HepG2 (cell line): ENCODE results near the gene NOXA1. TPM values are rescaled to one million over a fixed set of nuclear protein-coding genes. Genes with fewer than 3 reads are reported as not detected.

Source experiments
- HNRNPK ChIP-seq: fragments of 200-400 bp; formaldehyde crosslinking; IDR thresholded peaks from 2 replicates; pipeline ENCODE4 v1.6.1; 2018; ENCODE audit warnings: low read length, low read depth, moderate library complexity, mild to moderate bottlenecking; ENCODE audit not compliant: poor library complexity, severe bottlenecking
- HOXA3 ChIP-seq: sonication (generic); formaldehyde crosslinking; IDR thresholded peaks from 2 replicates; pipeline ENCODE4 v1.5.0; 2020; ENCODE audit warnings: missing genetic modification reagents
- NR2C2 ChIP-seq: sonication (generic); formaldehyde crosslinking; IDR thresholded peaks from 2 replicates; pipeline ENCODE4 v1.4.0; 2020; ENCODE audit warnings: missing genetic modification reagents, mild to moderate bottlenecking, moderate library complexity, borderline replicate concordance
- RBM39 ChIP-seq: fragments of 200-400 bp; formaldehyde crosslinking; IDR thresholded peaks from one replicate; pipeline ENCODE4 v1.6.1; 2018; ENCODE audit warnings: antibody characterized with exemption, mild to moderate bottlenecking, low read depth, low read length; ENCODE audit not compliant: poor library complexity, severe bottlenecking
- SAP130 ChIP-seq: IDR thresholded peaks from 2 replicates; pipeline ENCODE4 v1.6.1; 2016; ENCODE audit warnings: low read depth
- TBX2 ChIP-seq: sonication (generic); formaldehyde crosslinking; IDR thresholded peaks from 2 replicates; pipeline ENCODE4 v1.5.0; 2020; ENCODE audit warnings: missing genetic modification reagents, mild to moderate bottlenecking, borderline replicate concordance
- ZIK1 ChIP-seq: sonication (generic); formaldehyde crosslinking; IDR thresholded peaks from 2 replicates; pipeline ENCODE4 v1.5.0; 2020; ENCODE audit warnings: mild to moderate bottlenecking, low read depth, missing genetic modification reagents, borderline replicate concordance
- ZNF34 ChIP-seq: sonication (generic); formaldehyde crosslinking; IDR thresholded peaks from 2 replicates; pipeline ENCODE4 v1.4.0; 2020; ENCODE audit warnings: mild to moderate bottlenecking, missing genetic modification reagents, borderline replicate concordance
- ZNF383 ChIP-seq: sonication (generic); formaldehyde crosslinking; IDR thresholded peaks from 2 replicates; pipeline ENCODE4 v1.4.0; 2020; ENCODE audit warnings: missing genetic modification reagents, mild to moderate bottlenecking, borderline replicate concordance
- ZSCAN29 ChIP-seq: sonication (generic); formaldehyde crosslinking; conservative IDR thresholded peaks from 2 replicates; pipeline ENCODE4 v1.4.0; 2020; ENCODE audit warnings: mild to moderate bottlenecking, missing genetic modification reagents
- polyA plus RNA-seq, 8 experiments: library from polyadenylated mRNA; depleted of rRNA in 3 of 8; stranded (reverse) in 7 of 8; unstranded in 1 of 8; fragments of >200 nt; fragmentation: Illumina TruSeq in 4 of 8; extraction: Trizol in 4 of 8; gene quantifications; 2 replicates each; pipeline versions ENCODE4 v1.2.1 to v1.2.3, GENCODE V29; 2011 to 2016; ENCODE audit warnings: low read depth in 4 of 8, missing spikeins in 1 of 8, mixed read lengths in 1 of 8; ENCODE audit not compliant: insufficient read depth in 1 of 8
- total RNA-seq, 5 experiments: library from RNA; depleted of rRNA; stranded (reverse); fragments of >200 nt; fragmentation: Illumina TruSeq; extraction: Trizol; gene quantifications; 2 replicates each; pipeline ENCODE4 v1.2.3, GENCODE V29; 2016; ENCODE audit warnings: low read depth in 1 of 5
- TF ChIP-seq, protein P1 (sequence below), 2 experiments: sonication (generic) in 1 of 2; formaldehyde crosslinking in 1 of 2; IDR thresholded peaks; 2 replicates each; pipeline versions ENCODE4 v1.4.0 to v1.6.1; 2016 to 2020; ENCODE audit warnings: borderline replicate concordance in 1 of 2, low read depth in 1 of 2, mild to moderate bottlenecking in 1 of 2, missing genetic modification reagents in 1 of 2
- TF ChIP-seq, protein P2 (sequence below): sonication (generic); formaldehyde crosslinking; IDR thresholded peaks from 2 replicates; pipeline ENCODE4 v1.5.1; 2020; ENCODE audit warnings: missing genetic modification reagents, mild to moderate bottlenecking, borderline replicate concordance
- TF ChIP-seq, protein P3 (sequence below): sonication (generic); formaldehyde crosslinking; IDR thresholded peaks from 2 replicates; pipeline ENCODE4 v1.4.0; 2020; ENCODE audit warnings: missing genetic modification reagents
- TF ChIP-seq, protein P4 (sequence below): sonication (generic); formaldehyde crosslinking; IDR thresholded peaks from 2 replicates; pipeline ENCODE4 v1.4.0; 2020; ENCODE audit warnings: missing genetic modification reagents
- TF ChIP-seq, protein P5 (sequence below): sonication (generic); formaldehyde crosslinking; IDR thresholded peaks from 2 replicates; pipeline ENCODE4 v1.8.0; 2022; ENCODE audit warnings: missing genetic modification reagents, mild to moderate bottlenecking, inconsistent platforms, borderline replicate concordance

Gene NOXA1
- total and polyA plus RNA-seq, 2 of the 13 experiments (the other 11 are each of a cell fraction or from before 2014, with no cell fraction given) = 0.78 to 1.2 TPM

DNA sequence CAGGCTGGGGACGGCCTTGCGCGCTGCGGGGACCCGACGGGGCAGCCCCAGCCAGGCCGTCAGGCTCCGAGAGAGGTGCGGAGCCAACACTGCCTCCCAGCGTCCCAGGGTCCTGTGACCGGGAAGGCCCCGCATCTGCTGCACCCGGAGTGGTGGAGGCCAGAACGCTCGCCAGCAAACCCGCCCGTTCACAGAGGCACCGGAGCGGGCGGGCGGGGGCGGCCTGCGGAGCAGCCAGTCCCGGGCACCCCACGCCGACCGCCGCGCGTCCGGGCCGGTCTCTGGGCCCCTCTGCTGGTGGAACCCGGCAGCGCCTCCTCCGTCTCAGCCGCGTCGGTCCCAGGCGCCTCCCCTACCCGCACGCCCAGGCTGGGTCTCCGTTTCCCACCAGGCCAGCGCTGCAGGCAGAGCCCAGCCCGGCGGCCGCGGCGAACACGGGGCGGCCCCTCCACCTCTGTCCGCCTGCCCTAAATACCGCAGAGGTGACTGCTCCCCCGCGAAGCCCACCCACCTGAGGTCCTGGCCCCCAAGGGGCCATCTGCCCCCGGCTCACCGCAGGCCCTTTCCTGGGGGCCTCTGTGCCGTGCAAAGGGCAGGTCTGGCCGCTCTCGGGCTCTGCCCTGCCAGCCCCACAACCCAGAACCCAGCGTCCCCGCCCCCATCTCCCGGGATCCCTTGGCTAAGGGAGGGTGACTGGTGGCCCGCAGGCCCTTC, 16.2 kb upstream of the NOXA1 start (continued):
- TF ChIP-seq, protein P1, sequence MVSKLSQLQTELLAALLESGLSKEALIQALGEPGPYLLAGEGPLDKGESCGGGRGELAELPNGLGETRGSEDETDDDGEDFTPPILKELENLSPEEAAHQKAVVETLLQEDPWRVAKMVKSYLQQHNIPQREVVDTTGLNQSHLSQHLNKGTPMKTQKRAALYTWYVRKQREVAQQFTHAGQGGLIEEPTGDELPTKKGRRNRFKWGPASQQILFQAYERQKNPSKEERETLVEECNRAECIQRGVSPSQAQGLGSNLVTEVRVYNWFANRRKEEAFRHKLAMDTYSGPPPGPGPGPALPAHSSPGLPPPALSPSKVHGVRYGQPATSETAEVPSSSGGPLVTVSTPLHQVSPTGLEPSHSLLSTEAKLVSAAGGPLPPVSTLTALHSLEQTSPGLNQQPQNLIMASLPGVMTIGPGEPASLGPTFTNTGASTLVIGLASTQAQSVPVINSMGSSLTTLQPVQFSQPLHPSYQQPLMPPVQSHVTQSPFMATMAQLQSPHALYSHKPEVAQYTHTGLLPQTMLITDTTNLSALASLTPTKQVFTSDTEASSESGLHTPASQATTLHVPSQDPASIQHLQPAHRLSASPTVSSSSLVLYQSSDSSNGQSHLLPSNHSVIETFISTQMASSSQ (IDR thresholded peaks at IDR 0.05; ENCODE audit: low read depth) = no peak
- TF ChIP-seq, protein P1 (CRISPR knock-in tag; IDR thresholded peaks at IDR 0.05; ENCODE audit: borderline replicate concordance) = no peak
- TF ChIP-seq, protein P2, sequence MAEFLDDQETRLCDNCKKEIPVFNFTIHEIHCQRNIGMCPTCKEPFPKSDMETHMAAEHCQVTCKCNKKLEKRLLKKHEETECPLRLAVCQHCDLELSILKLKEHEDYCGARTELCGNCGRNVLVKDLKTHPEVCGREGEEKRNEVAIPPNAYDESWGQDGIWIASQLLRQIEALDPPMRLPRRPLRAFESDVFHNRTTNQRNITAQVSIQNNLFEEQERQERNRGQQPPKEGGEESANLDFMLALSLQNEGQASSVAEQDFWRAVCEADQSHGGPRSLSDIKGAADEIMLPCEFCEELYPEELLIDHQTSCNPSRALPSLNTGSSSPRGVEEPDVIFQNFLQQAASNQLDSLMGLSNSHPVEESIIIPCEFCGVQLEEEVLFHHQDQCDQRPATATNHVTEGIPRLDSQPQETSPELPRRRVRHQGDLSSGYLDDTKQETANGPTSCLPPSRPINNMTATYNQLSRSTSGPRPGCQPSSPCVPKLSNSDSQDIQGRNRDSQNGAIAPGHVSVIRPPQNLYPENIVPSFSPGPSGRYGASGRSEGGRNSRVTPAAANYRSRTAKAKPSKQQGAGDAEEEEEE (CRISPR knock-in tag) = no peak
- TF ChIP-seq ZNF383 (CRISPR knock-in tag) (0 out of 2 replicates have a peak, but pooled peaks have one; percentile 41), ZIK1 (CRISPR knock-in tag) (0 out of 2 replicates have a peak, but pooled peaks have one; percentile 43), HNRNPK (peak; percentile 30), HOXA3 (peak; percentile 50; the same call in 1 of the 2 replicates), SAP130 (CRISPR knock-in tag) (peak; percentile 28), ZNF34 (0 out of 2 replicates have a peak, but pooled peaks have one; percentile 67), RBM39 (peak; percentile 59), TBX2 (CRISPR knock-in tag) (peak; percentile 24; the same call in 1 of the 2 replicates), ZSCAN29 (CRISPR knock-in tag) (0 out of 2 replicates have a peak, but pooled peaks have one; percentile 38), NR2C2 (CRISPR knock-in tag) (peak; percentile 40; the same call in 1 of the 2 replicates)
- TF ChIP-seq, protein P3, sequence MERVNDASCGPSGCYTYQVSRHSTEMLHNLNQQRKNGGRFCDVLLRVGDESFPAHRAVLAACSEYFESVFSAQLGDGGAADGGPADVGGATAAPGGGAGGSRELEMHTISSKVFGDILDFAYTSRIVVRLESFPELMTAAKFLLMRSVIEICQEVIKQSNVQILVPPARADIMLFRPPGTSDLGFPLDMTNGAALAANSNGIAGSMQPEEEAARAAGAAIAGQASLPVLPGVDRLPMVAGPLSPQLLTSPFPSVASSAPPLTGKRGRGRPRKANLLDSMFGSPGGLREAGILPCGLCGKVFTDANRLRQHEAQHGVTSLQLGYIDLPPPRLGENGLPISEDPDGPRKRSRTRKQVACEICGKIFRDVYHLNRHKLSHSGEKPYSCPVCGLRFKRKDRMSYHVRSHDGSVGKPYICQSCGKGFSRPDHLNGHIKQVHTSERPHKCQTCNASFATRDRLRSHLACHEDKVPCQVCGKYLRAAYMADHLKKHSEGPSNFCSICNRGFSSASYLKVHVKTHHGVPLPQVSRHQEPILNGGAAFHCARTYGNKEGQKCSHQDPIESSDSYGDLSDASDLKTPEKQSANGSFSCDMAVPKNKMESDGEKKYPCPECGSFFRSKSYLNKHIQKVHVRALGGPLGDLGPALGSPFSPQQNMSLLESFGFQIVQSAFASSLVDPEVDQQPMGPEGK (CRISPR knock-in tag) = peak; percentile 56
- TF ChIP-seq, protein P4, sequence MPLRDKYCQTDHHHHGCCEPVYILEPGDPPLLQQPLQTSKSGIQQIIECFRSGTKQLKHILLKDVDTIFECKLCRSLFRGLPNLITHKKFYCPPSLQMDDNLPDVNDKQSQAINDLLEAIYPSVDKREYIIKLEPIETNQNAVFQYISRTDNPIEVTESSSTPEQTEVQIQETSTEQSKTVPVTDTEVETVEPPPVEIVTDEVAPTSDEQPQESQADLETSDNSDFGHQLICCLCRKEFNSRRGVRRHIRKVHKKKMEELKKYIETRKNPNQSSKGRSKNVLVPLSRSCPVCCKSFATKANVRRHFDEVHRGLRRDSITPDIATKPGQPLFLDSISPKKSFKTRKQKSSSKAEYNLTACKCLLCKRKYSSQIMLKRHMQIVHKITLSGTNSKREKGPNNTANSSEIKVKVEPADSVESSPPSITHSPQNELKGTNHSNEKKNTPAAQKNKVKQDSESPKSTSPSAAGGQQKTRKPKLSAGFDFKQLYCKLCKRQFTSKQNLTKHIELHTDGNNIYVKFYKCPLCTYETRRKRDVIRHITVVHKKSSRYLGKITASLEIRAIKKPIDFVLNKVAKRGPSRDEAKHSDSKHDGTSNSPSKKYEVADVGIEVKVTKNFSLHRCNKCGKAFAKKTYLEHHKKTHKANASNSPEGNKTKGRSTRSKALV (CRISPR knock-in tag) = 0 out of 2 replicates have a peak, but pooled peaks have one; percentile 33
- TF ChIP-seq, protein P5, sequence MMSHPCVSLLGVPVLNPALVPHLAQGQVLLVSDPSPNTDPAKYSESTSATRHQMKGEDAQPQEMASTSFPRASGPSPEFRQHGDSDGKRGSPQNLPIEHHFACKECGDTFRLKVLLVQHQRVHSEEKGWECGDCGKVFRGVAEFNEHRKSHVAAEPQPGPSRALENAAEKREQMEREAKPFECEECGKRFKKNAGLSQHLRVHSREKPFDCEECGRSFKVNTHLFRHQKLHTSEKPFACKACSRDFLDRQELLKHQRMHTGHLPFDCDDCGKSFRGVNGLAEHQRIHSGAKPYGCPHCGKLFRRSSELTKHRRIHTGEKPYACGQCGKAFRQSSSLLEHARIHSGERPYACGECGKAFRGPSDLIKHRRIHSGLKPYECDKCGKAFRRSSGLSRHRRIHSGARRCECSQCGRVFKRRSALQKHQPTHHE (CRISPR knock-in tag) = peak; percentile 76; the same call in 1 of the 2 replicates
